OCI-LY3 (cell line): ENCODE data around the gene GDPD5.
A peak's percentile ranks its signal among the peaks of the same experiment; 100 is the strongest.

ENCODE experiments used
- CTCF ChIP-seq: fragments of 200-600, 300-600 bp; sonication (generic); IDR thresholded peaks from 2 replicates; pipeline ENCODE4 v1.5.1; 2014; ENCODE audit warnings: antibody characterized with exemption, low read length, low read depth
- EZH2phosphoT487 ChIP-seq: fragments of 200-600 bp; shearing (Covaris generic); IDR thresholded peaks from 2 replicates; pipeline ENCODE4 v1.6.1; 2018; ENCODE audit warnings: antibody characterized with exemption, mixed run types, low read depth

GRCh38 chr11:75450826-75451821 is 74.6 kb downstream of the GDPD5 start:
- TF ChIP-seq CTCF = peak; percentile 73
- TF ChIP-seq EZH2phosphoT487 = no peak
